B cell (primary cell): ENCODE measurements around the gene GSTO2. TPM values are rescaled to one million over a fixed set of nuclear protein-coding genes. Genes with fewer than 3 reads are reported as not detected.

Source experiments
- ATAC-seq: fragments of 200-7000 bp; cut with Tn5 transposase; one replicate; pipeline ENCODE4 v1.10.0; 2021; ENCODE audit warnings: low read depth, mild to moderate bottlenecking, moderate number of reproducible peaks, moderate library complexity
- CTCF ChIA-PET: fragments of 350-600 bp; sonication (Branson Sonifier 250); formaldehyde crosslinking; loops from one replicate; lab custom pipeline; 2021; ENCODE audit warnings: antibody characterized with exemption, inconsistent platforms; lab: Charles Lee
- POLR2A ChIA-PET: fragments of 350-600 bp; sonication (Branson Sonifier 250); formaldehyde crosslinking; loops from one replicate; lab custom pipeline; 2021; ENCODE audit warnings: antibody characterized with exemption; lab: Charles Lee
- DNase-seq: peaks from one replicate; pipeline ENCODE4 v3.0.0; 2013
- H2AFZ ChIP-seq: 2 replicates; pipeline ENCODE4 v1.6.1; 2012; ENCODE audit warnings: mild to moderate bottlenecking, low read depth, low read length; ENCODE audit not compliant: insufficient read depth, poor library complexity, severe bottlenecking
- H3K27ac ChIP-seq, 2 donors: 1 replicate in 1 of 2; 2 replicates in 1 of 2; pipeline ENCODE4 v1.5.1; 2012 to 2013; ENCODE audit warnings: low read length in 2 of 2, mild to moderate bottlenecking in 2 of 2, moderate library complexity in 1 of 2
- H3K27me3 ChIP-seq, 4 experiments: fragments of 200-600 bp in 1 of 4; sonication (generic) in 1 of 4; replicated peaks in 1 of 4; 1 replicate in 2 of 4; 2 replicates in 2 of 4; pipeline versions ENCODE4 v1.6.1 to v1.7.0; 2013 to 2016; ENCODE audit warnings: low read length in 3 of 4, mild to moderate bottlenecking in 2 of 4, mixed read lengths in 1 of 4, moderate library complexity in 1 of 4; ENCODE audit not compliant: insufficient read depth in 4 of 4, control insufficient read depth in 3 of 4; ENCODE audit errors: control extremely low read depth in 1 of 4
- H3K36me3 ChIP-seq, 2 experiments: replicated peaks in 1 of 2; 1 replicate in 1 of 2; 2 replicates in 1 of 2; pipeline versions ENCODE4 v1.6.1 to v1.7.1; 2013; ENCODE audit warnings: low read length in 1 of 2; ENCODE audit not compliant: insufficient read depth in 2 of 2, control insufficient read depth in 1 of 2; ENCODE audit errors: control extremely low read depth in 1 of 2, extremely low read depth in 1 of 2
- H3K4me1 ChIP-seq, 2 donors: fragments of 200-600 bp in 1 of 2; sonication (generic) in 1 of 2; 1 replicate in 1 of 2; 2 replicates in 1 of 2; pipeline versions ENCODE4 v1.5.1 to v1.6.1; 2013 to 2017; ENCODE audit warnings: low read length in 2 of 2; ENCODE audit not compliant: control insufficient read depth in 2 of 2, insufficient read depth in 2 of 2
- H3K4me2 ChIP-seq: replicated peaks from 2 replicates; pipeline ENCODE3; 2012; ENCODE audit warnings: mild to moderate bottlenecking, low read depth, low read length; ENCODE audit not compliant: poor library complexity, severe bottlenecking
- H3K4me3 ChIP-seq, 5 experiments: fragments of 200-600 bp in 1 of 5; sonication (generic) in 1 of 5; 1 replicate in 3 of 5; 2 replicates in 2 of 5; pipeline versions ENCODE4 v1.5.1 to v1.7.0; 2011 to 2016; ENCODE audit warnings: low read length in 4 of 5, mild to moderate bottlenecking in 4 of 5, low read depth in 2 of 5, control low read depth in 1 of 5, moderate library complexity in 1 of 5; ENCODE audit not compliant: insufficient read depth in 1 of 5; ENCODE audit errors: control extremely low read depth in 1 of 5, extremely low read depth in 1 of 5
- H3K79me2 ChIP-seq: fragments of 200-600 bp; sonication (generic); one replicate; pipeline ENCODE4 v1.6.0; 2016; ENCODE audit warnings: low read length; ENCODE audit not compliant: control insufficient read depth, insufficient read depth
- H3K9ac ChIP-seq: fragments of 200-600 bp; sonication (generic); 2 replicates; pipeline ENCODE4 v1.6.1; 2017; ENCODE audit warnings: mild to moderate bottlenecking, low read length, moderate library complexity
- H3K9me3 ChIP-seq, 3 donors: one replicate each; pipeline versions ENCODE4 v1.6.1 to v1.7.1; 2013; ENCODE audit warnings: low read length in 2 of 3; ENCODE audit not compliant: control insufficient read depth in 2 of 3, insufficient read depth in 1 of 3; ENCODE audit errors: control extremely low read depth in 1 of 3
- H4K20me1 ChIP-seq: 2 replicates; pipeline ENCODE4 v1.6.0; 2012; ENCODE audit warnings: mild to moderate bottlenecking, low read length; ENCODE audit not compliant: insufficient read depth, control insufficient read depth, poor library complexity, severe bottlenecking
- H3K27ac Mint-ChIP-seq: one replicate; pipeline ENCODE4 v1.8.0; 2021; ENCODE audit warnings: mixed read lengths
- H3K27me3 Mint-ChIP-seq: one replicate; pipeline ENCODE4 v1.8.0; 2021; ENCODE audit warnings: mixed read lengths
- H3K4me1 Mint-ChIP-seq: one replicate; pipeline ENCODE4 v1.8.0; 2021; ENCODE audit warnings: mixed read lengths
- H3K4me3 Mint-ChIP-seq: one replicate; pipeline ENCODE4 v1.8.0; 2021; ENCODE audit warnings: mixed read lengths
- H3K9me3 Mint-ChIP-seq: one replicate; pipeline ENCODE4 v1.8.0; 2022; ENCODE audit warnings: mixed read lengths; ENCODE audit not compliant: insufficient read depth
- EZH2 ChIP-seq: IDR thresholded peaks from 2 replicates; pipeline ENCODE4 v1.6.1; 2012; ENCODE audit warnings: borderline replicate concordance, low read depth, mild to moderate bottlenecking, moderate library complexity, low read length; ENCODE audit not compliant: insufficient read depth, poor library complexity, severe bottlenecking
- WGBS: methylation state at CpG from one replicate; pipeline ENCODE4 v1.1.5; 2013; ENCODE audit warnings: missing lambda C conversion rate; ENCODE audit not compliant: insufficient coverage; 5-methylcytosine and 5-hydroxymethylcytosine counted together
- intact Hi-C: fragments of 100-400 bp; cut with micrococcal nuclease; formaldehyde crosslinking; loops from one replicate; pipeline ENCODE4 v1.10.0; 2022
- polyA plus RNA-seq: library from polyadenylated mRNA; depleted of rRNA; stranded (reverse); fragments of >200 nt; gene quantifications from 2 replicates; pipeline ENCODE4 v1.2.3, GENCODE V29; 2012
- total RNA-seq, 2 donors: library from RNA; stranded (reverse); fragments of 120-200 nt in 1 of 2; gene quantifications; 1 replicate in 1 of 2; 2 replicates in 1 of 2; pipeline versions ENCODE4 v1.2.3 to v1.2.4, GENCODE V29; 2013 to 2022
- TF ChIP-seq, protein P1 (sequence below): fragments of 200-600 bp; IDR thresholded peaks from one replicate; pipeline ENCODE4 v1.8.0; 2022; ENCODE audit warnings: antibody characterized with exemption, mild to moderate bottlenecking

GSTO2 gene
- total and polyA plus RNA-seq, 2 donors (not counting 1 experiment from before 2014, with no cell fraction given), result 0.16 to 0.89 TPM

DNA sequence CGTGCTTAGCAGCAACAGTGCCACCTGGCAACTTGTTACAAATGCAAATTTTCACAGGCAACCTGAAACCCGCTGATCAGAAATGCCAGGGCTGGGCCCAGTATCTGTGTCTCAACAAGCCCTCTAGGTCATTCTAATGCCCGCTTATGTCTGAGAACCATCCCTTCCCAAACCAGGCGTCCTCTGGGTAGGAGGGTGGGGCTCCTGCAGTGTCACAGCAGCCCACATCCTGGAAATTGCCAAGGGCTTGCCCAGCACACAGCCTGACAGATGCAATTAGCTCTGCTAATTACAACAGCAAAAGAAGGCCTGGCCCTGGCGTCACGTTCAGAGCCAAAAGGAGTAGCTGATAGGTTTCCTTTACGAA is 53.4 kb downstream of the GSTO2 start:
- peak overlapping the region; percentile 80 for H3K27ac Mint-ChIP-seq
- DNase-seq, result peak; percentile 41
- H3K27ac ChIP-seq, result peak overlapping the region; percentile 46 to 67

DNA sequence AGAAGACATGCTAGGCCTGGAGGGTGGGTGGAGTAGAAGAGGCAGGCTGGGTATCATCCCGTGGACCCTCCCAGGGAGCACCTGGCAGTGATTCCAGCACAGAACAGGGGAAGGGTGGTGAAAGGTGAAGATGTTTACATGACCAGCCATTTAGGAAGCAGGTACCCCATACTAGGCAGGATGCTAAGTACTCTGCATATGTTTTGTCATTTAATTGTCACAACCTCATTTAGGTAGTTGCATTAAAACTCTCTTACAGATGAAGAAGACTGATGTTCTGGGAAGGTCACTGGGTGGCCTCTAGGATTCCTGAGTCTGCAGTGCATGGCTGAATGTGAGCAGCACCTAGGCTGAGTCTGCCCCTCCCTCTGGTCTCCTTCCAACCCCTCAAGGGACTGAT is 54.1 kb downstream of the GSTO2 start:
- no peak for ATAC-seq
- no peak overlapping the region for H3K4me3 ChIP-seq
- H3K36me3 ChIP-seq, result peaks cover 0 to 17% of the 10 kb centered on the region in 2 experiments
- no peak overlapping the region for H3K9ac ChIP-seq
- Mint-ChIP-seq H3K9me3 (no peaks in the 10 kb centered on the region), H3K27me3 (no peaks in the 10 kb centered on the region), H3K27ac (peak overlapping the region; percentile 80), H3K4me3 (peak overlapping the region; percentile 58), H3K4me1 (peaks cover 93% of the 10 kb centered on the region)
- TF ChIP-seq EZH2, result no peak
- TF ChIP-seq, protein P1, sequence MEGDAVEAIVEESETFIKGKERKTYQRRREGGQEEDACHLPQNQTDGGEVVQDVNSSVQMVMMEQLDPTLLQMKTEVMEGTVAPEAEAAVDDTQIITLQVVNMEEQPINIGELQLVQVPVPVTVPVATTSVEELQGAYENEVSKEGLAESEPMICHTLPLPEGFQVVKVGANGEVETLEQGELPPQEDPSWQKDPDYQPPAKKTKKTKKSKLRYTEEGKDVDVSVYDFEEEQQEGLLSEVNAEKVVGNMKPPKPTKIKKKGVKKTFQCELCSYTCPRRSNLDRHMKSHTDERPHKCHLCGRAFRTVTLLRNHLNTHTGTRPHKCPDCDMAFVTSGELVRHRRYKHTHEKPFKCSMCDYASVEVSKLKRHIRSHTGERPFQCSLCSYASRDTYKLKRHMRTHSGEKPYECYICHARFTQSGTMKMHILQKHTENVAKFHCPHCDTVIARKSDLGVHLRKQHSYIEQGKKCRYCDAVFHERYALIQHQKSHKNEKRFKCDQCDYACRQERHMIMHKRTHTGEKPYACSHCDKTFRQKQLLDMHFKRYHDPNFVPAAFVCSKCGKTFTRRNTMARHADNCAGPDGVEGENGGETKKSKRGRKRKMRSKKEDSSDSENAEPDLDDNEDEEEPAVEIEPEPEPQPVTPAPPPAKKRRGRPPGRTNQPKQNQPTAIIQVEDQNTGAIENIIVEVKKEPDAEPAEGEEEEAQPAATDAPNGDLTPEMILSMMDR, result no peak
- peaks cover 100% of the 10 kb centered on the region for H3K79me2 ChIP-seq
- peaks cover 100% of the 10 kb centered on the region for H4K20me1 ChIP-seq
- no peaks in the 10 kb centered on the region for H3K27me3 ChIP-seq
- peaks cover 94 to 98% of the 10 kb centered on the region in 2 donors for H3K4me1 ChIP-seq
- no peak overlapping the region for H2AFZ ChIP-seq
- intact Hi-C loops, result no loop called here
- 100% methylated on average over 1 of the region's 1 CpG for WGBS
- peaks cover 0 to 4% (median 0%) of the 10 kb centered on the region in 3 donors for H3K9me3 ChIP-seq
- peak overlapping the region; percentile 72 for H3K4me2 ChIP-seq
- no peak for DNase-seq
- CTCF ChIA-PET, result interaction anchor here (0.9 to 23.3 kb wide), 3 partner anchors 12 to 25 kb away, joined by 3 to 594 read pairs (median 108); partner anchors contain the start of gene CFAP58
- H3K27ac ChIP-seq, result peak overlapping the region in 1 of 2 donors; percentile 67
- POLR2A ChIA-PET, result no interaction called here

More for the DNA sequence above, 53.4 kb downstream of the GSTO2 start:
- 46% methylated on average over 5 of the region's 7 CpGs for WGBS
- H3K9ac ChIP-seq, result peak overlapping the region; percentile 21
- H3K4me1 Mint-ChIP-seq, result peaks cover 93% of the 10 kb centered on the region
- H4K20me1 ChIP-seq, result peaks cover 100% of the 10 kb centered on the region
- H3K79me2 ChIP-seq, result peaks cover 100% of the 10 kb centered on the region
- ChIA-PET CTCF (interaction anchor here (0.9 to 23.3 kb wide), 5 partner anchors 12 to 31 kb away, joined by 3 to 594 read pairs (median 10); partner anchors contain the start of genes CFAP58 and ITPRIP), POLR2A (interaction anchor here (2.1 kb wide), 1 partner anchor 15 kb away, joined by 6 read pairs; no protein-coding TSS in a partner anchor)
- peak overlapping the region; percentile 58 for H3K4me3 Mint-ChIP-seq
- peak overlapping the region; percentile 72 for H3K4me2 ChIP-seq
- no peak overlapping the region for H2AFZ ChIP-seq
- intact Hi-C loops, result no loop called here
- H3K9me3 ChIP-seq, result peaks cover 0 to 4% (median 0%) of the 10 kb centered on the region in 3 donors
- H3K4me1 ChIP-seq, result peaks cover 94 to 98% of the 10 kb centered on the region in 2 donors
- ATAC-seq, result peak; percentile 48
- H3K27me3 ChIP-seq, result no peaks in the 10 kb centered on the region
- no peaks in the 10 kb centered on the region for H3K27me3 Mint-ChIP-seq
- H3K4me3 ChIP-seq, result peak overlapping the region in 1 of 5 experiments; percentile 30
- H3K9me3 Mint-ChIP-seq, result no peaks in the 10 kb centered on the region
- peaks cover 0 to 17% of the 10 kb centered on the region in 2 experiments for H3K36me3 ChIP-seq
- no peak for TF ChIP-seq EZH2
- TF ChIP-seq, protein P1, result no peak
